H9 (cell line): ENCODE results near the gene HAUS6. TPM values are rescaled to one million over a fixed set of nuclear protein-coding genes. Genes with fewer than 3 reads are reported as not detected.
A peak's percentile ranks its signal among the peaks of the same experiment; 100 is the strongest.

Experiments
- DNase-seq: peaks from one replicate; pipeline ENCODE4 v3.0.0-alpha.2; 2017
- H2AFZ ChIP-seq: one replicate; pipeline ENCODE4 v1.6.1; 2013; ENCODE audit warnings: mild to moderate bottlenecking, low read length, control low read depth, moderate library complexity
- H2AK5ac ChIP-seq: 2 replicates; pipeline ENCODE4 v1.6.1; 2013; ENCODE audit warnings: low read length, control low read depth, mixed read lengths; ENCODE audit not compliant: insufficient read length
- H2BK120ac ChIP-seq: one replicate; pipeline ENCODE4 v1.6.1; 2013; ENCODE audit warnings: low read depth, mild to moderate bottlenecking, low read length, control low read depth, inconsistent platforms; ENCODE audit not compliant: poor library complexity, severe bottlenecking
- H2BK12ac ChIP-seq: 2 replicates; pipeline ENCODE4 v1.6.1; 2013; ENCODE audit warnings: low read length, control low read depth, mixed read lengths, low read depth; ENCODE audit not compliant: insufficient read length
- H2BK15ac ChIP-seq: 2 replicates; pipeline ENCODE4 v1.6.1; 2013; ENCODE audit warnings: low read depth, low read length, control low read depth
- H2BK20ac ChIP-seq: one replicate; pipeline ENCODE4 v1.6.1; 2013; ENCODE audit warnings: low read depth, mild to moderate bottlenecking, low read length, control low read depth, inconsistent platforms; ENCODE audit not compliant: poor library complexity, severe bottlenecking
- H2BK5ac ChIP-seq: 2 replicates; pipeline ENCODE4 v1.6.1; 2013; ENCODE audit warnings: low read length, control low read depth, mixed read lengths; ENCODE audit not compliant: insufficient read length
- H3K14ac ChIP-seq: 2 replicates; pipeline ENCODE4 v1.6.1; 2013; ENCODE audit warnings: low read length, control low read depth; ENCODE audit not compliant: insufficient read depth
- H3K18ac ChIP-seq: 2 replicates; pipeline ENCODE4 v1.6.1; 2013; ENCODE audit warnings: low read depth, mild to moderate bottlenecking, mixed read lengths, low read length, control low read depth; ENCODE audit not compliant: insufficient read length
- H3K23ac ChIP-seq: 2 replicates; pipeline ENCODE4 v1.6.1; 2013; ENCODE audit warnings: low read length, control low read depth, mixed read lengths, low read depth; ENCODE audit not compliant: insufficient read length
- H3K23me2 ChIP-seq: 2 replicates; pipeline ENCODE4 v1.6.1; 2013; ENCODE audit warnings: low read depth, mild to moderate bottlenecking, mixed read lengths, low read length, control low read depth; ENCODE audit not compliant: insufficient read length, poor library complexity, severe bottlenecking
- H3K27ac ChIP-seq: 2 replicates; pipeline ENCODE4 v1.5.1; 2013; ENCODE audit warnings: low read length, control low read depth, mixed read lengths, low read depth; ENCODE audit not compliant: insufficient read length
- H3K27me3 ChIP-seq: 2 replicates; pipeline ENCODE4 v1.6.1; 2013; ENCODE audit warnings: low read length, control low read depth, inconsistent platforms; ENCODE audit not compliant: insufficient read depth
- H3K4ac ChIP-seq: 2 replicates; pipeline ENCODE4 v1.6.1; 2013; ENCODE audit warnings: low read depth, mild to moderate bottlenecking, control low read depth, inconsistent platforms, low read length, moderate library complexity
- H3K4me1 ChIP-seq: 2 replicates; pipeline ENCODE4 v1.6.1; 2013; ENCODE audit warnings: low read length, control low read depth, inconsistent platforms; ENCODE audit not compliant: insufficient read depth
- H3K4me2 ChIP-seq: 2 replicates; pipeline ENCODE4 v1.6.1; 2013; ENCODE audit warnings: low read length, control low read depth, mixed read lengths; ENCODE audit not compliant: insufficient read length, insufficient read depth
- H3K56ac ChIP-seq: 2 replicates; pipeline ENCODE4 v1.6.1; 2013; ENCODE audit warnings: low read depth, mild to moderate bottlenecking, mixed read lengths, low read length, control low read depth; ENCODE audit not compliant: insufficient read length
- H3K79me1 ChIP-seq: 2 replicates; pipeline ENCODE4 v1.6.1; 2013; ENCODE audit warnings: low read depth, mild to moderate bottlenecking, moderate library complexity, low read length, control low read depth, inconsistent platforms; ENCODE audit not compliant: insufficient read depth, poor library complexity, severe bottlenecking
- H3K79me2 ChIP-seq: 2 replicates; pipeline ENCODE4 v1.6.1; 2013; ENCODE audit warnings: low read length, control low read depth, inconsistent platforms; ENCODE audit not compliant: insufficient read depth
- H3K9ac ChIP-seq: 2 replicates; pipeline ENCODE4 v1.6.1; 2013; ENCODE audit warnings: low read length, control low read depth, mixed read lengths; ENCODE audit not compliant: insufficient read length; ENCODE audit errors: extremely low read depth
- H3K9me3 ChIP-seq: one replicate; pipeline ENCODE4 v1.6.1; 2013; ENCODE audit warnings: low read depth, low read length, inconsistent platforms; ENCODE audit not compliant: control insufficient read depth
- H3T11ph ChIP-seq: one replicate; pipeline ENCODE4 v1.6.1; 2013; ENCODE audit warnings: mild to moderate bottlenecking, low read length, control low read depth, inconsistent platforms
- H4K20me1 ChIP-seq: one replicate; pipeline ENCODE4 v1.6.1; 2013; ENCODE audit not compliant: control insufficient read depth, insufficient read length, insufficient read depth
- H4K5ac ChIP-seq: 2 replicates; pipeline ENCODE4 v1.6.1; 2013; ENCODE audit warnings: low read depth, mild to moderate bottlenecking, mixed read lengths, low read length, control low read depth; ENCODE audit not compliant: insufficient read length
- H4K8ac ChIP-seq: replicated peaks from 2 replicates; pipeline ENCODE4 v1.6.1; 2013; ENCODE audit warnings: low read length, control low read depth, mixed read lengths, low read depth; ENCODE audit not compliant: insufficient read length
- H4K91ac ChIP-seq: 2 replicates; pipeline ENCODE4 v1.6.1; 2013; ENCODE audit warnings: low read depth, mild to moderate bottlenecking, moderate library complexity, mixed read lengths, low read length, control low read depth; ENCODE audit not compliant: insufficient read length
- H3K27ac Mint-ChIP-seq, 3 experiments: 2 replicates in 2 of 3; 3 replicates in 1 of 3; pipeline ENCODE4 v1.8.0; 2020 to 2021; ENCODE audit warnings: mixed read lengths in 3 of 3, mild to moderate bottlenecking in 1 of 3, moderate library complexity in 1 of 3
- H3K27me3 Mint-ChIP-seq: 2 replicates; pipeline ENCODE4 v1.8.0; 2021; ENCODE audit warnings: low read depth, mild to moderate bottlenecking, moderate library complexity, mixed read lengths
- H3K36me3 Mint-ChIP-seq, 3 experiments: 2 replicates in 2 of 3; 3 replicates in 1 of 3; pipeline ENCODE4 v1.8.0; 2020 to 2021; ENCODE audit warnings: low read depth in 3 of 3, mixed read lengths in 3 of 3; ENCODE audit not compliant: insufficient read depth in 1 of 3
- H3K4me1 Mint-ChIP-seq, 2 experiments: 2 replicates each; pipeline ENCODE4 v1.8.0; 2020; ENCODE audit warnings: mixed read lengths in 2 of 2
- H3K4me3 Mint-ChIP-seq, 2 experiments: 2 replicates in 1 of 2; 3 replicates in 1 of 2; pipeline ENCODE4 v1.8.0; 2020 to 2021; ENCODE audit warnings: mild to moderate bottlenecking in 2 of 2, mixed read lengths in 2 of 2, moderate library complexity in 1 of 2
- H3K9me3 Mint-ChIP-seq, 2 experiments: 2 replicates in 1 of 2; 3 replicates in 1 of 2; pipeline ENCODE4 v1.8.0; 2020; ENCODE audit warnings: mild to moderate bottlenecking in 2 of 2, mixed read lengths in 2 of 2, moderate library complexity in 1 of 2
- CTCF ChIP-seq: fragments of 200-600 bp; sonication (generic); conservative IDR thresholded peaks from 3 replicates; pipeline ENCODE4 v1.8.0; 2021; ENCODE audit warnings: antibody characterized with exemption, mild to moderate bottlenecking
- WGBS: extraction: QIAGEN DNeasy Blood & Tissue Kit; methylation state at CpG from one replicate; pipeline ENCODE4 v1.1.7; 2013; ENCODE audit warnings: missing lambda C conversion rate, low lambda C conversion rate, mixed read lengths; ENCODE audit not compliant: insufficient read length; ENCODE audit errors: extremely low coverage; 5-methylcytosine and 5-hydroxymethylcytosine counted together
- total RNA-seq: library from RNA; stranded (reverse); gene quantifications from 2 replicates; pipeline ENCODE4 v1.2.1, GENCODE V29; 2021

Gene HAUS6
- total RNA-seq, 1 experiment from 2014 or later: 42.3 TPM

- H2AK5ac ChIP-seq: no peak overlapping the region
These were observed 18.2 kb upstream of the HAUS6 start for GRCh38 chr9:19120877-19121276.

More at GRCh38 chr9:19120877-19121276, 18.2 kb upstream of the HAUS6 start:
- no peak for TF ChIP-seq CTCF
- no CpG with 5 or more reads among the region's 6 CpGs for WGBS
- H3K23ac ChIP-seq: no peak overlapping the region
- H3K56ac ChIP-seq: no peak overlapping the region
- no peaks in the 10 kb centered on the region for H3K9me3 Mint-ChIP-seq
- peaks cover 48 to 99% (median 87%) of the 10 kb centered on the region in 3 experiments; a peak in 6 of 7 replicates for H3K36me3 Mint-ChIP-seq
- H3K27ac Mint-ChIP-seq: peak overlapping the region in 1 of 3 experiments; percentile 75; a peak in 1 of 7 replicates
- H4K8ac ChIP-seq: no peak overlapping the region
- no peak overlapping the region for H3T11ph ChIP-seq
- no peaks in the 10 kb centered on the region for H3K27me3 ChIP-seq
- no peak overlapping the region for H3K14ac ChIP-seq
- H3K27me3 Mint-ChIP-seq: no peaks in the 10 kb centered on the region
- H2BK12ac ChIP-seq: no peak overlapping the region
- H3K23me2 ChIP-seq: no peaks in the 10 kb centered on the region
- no peak overlapping the region for H4K91ac ChIP-seq
- no peak overlapping the region for H2BK15ac ChIP-seq
- no peak overlapping the region for H2BK5ac ChIP-seq
- H3K4ac ChIP-seq: no peak overlapping the region
- no peak for DNase-seq
- H3K27ac ChIP-seq: no peak overlapping the region
- H4K20me1 ChIP-seq: no peaks in the 10 kb centered on the region
- H3K4me3 Mint-ChIP-seq: no peak overlapping the region
- no peak overlapping the region for H3K4me2 ChIP-seq
- H3K9me3 ChIP-seq: no peaks in the 10 kb centered on the region
- no peak overlapping the region for H2BK20ac ChIP-seq
- no peaks in the 10 kb centered on the region; the same call in 1 of the 2 replicates for H3K4me1 ChIP-seq
- H3K79me1 ChIP-seq: no peaks in the 10 kb centered on the region
- no peak overlapping the region for H3K18ac ChIP-seq
- H2BK120ac ChIP-seq: no peak overlapping the region
- peaks cover 8 to 22% of the 10 kb centered on the region in 2 experiments for H3K4me1 Mint-ChIP-seq
- H4K5ac ChIP-seq: no peak overlapping the region
- no peak overlapping the region for H3K9ac ChIP-seq
- no peak overlapping the region for H2AFZ ChIP-seq
- H3K79me2 ChIP-seq: no peaks in the 10 kb centered on the region
